A549 (cell line): Measurements from ENCODE around the gene H6PD.

Experiments
- HDAC2 ChIP-seq: fragments of 200-600 bp; sonication (generic); IDR thresholded peaks from 2 replicates; pipeline ENCODE4 v1.6.1; 2016
- POLR2A ChIP-seq: IDR thresholded peaks from 2 replicates; pipeline ENCODE4 v1.6.1; 2012; ENCODE audit warnings: mild to moderate bottlenecking, low read length
- RAD21 ChIP-seq, 2 experiments: fragments of >200 bp in 1 of 2; sonication (Bioruptor Twin) in 1 of 2; formaldehyde crosslinking in 1 of 2; IDR thresholded peaks in 1 of 2; conservative IDR thresholded peaks in 1 of 2; 2 replicates in 1 of 2; 3 replicates in 1 of 2; pipeline ENCODE4 v1.6.1; 2012 to 2018; ENCODE audit warnings: inconsistent platforms in 1 of 2
- RARB ChIP-seq: fragments of 250-450 bp; sonication (Bioruptor Pico); IDR thresholded peaks from 2 replicates; pipeline ENCODE4 v1.8.0; 2021; ENCODE audit warnings: mild to moderate bottlenecking, moderate library complexity
- RCOR1 ChIP-seq: fragments of 150-350 bp; IDR thresholded peaks from 2 replicates; pipeline ENCODE4 v1.6.1; 2014; ENCODE audit warnings: antibody characterized with exemption, low read length, low read depth
- RFX5 ChIP-seq: fragments of 450-650 bp; IDR thresholded peaks from 2 replicates; pipeline ENCODE4 v1.7.1; 2014; ENCODE audit warnings: antibody characterized with exemption, mild to moderate bottlenecking, moderate library complexity
- TF ChIP-seq, protein P1 (sequence below): fragments of >200 bp; sonication (Bioruptor Twin); formaldehyde crosslinking; IDR thresholded peaks from 3 replicates; pipeline ENCODE4 v1.5.1; 2016
- TF ChIP-seq, protein P2 (sequence below): IDR thresholded peaks from 2 replicates; pipeline ENCODE4 v1.6.1; 2012

DNA sequence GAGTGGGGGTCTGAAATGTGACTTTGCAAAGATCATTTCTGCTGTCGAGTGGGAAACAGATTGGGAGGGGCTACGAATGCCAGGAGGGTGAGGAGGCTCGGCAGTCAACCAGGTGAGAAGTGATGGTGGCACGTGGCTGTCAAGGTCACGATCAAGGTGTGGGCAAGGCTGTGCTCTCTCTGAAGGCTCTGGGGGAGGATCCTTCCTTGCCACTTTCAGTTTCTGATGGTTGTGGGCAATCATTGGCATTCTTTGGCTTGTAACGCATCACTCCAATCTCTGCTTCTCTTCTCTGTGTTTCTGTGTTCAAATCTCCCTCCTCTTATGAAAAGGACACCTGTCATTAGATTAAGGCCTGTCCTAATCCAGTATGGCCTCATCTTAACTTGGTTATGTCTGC, 52.0 kb downstream of the H6PD start:
- no peak for TF ChIP-seq HDAC2
- TF ChIP-seq, protein P1, sequence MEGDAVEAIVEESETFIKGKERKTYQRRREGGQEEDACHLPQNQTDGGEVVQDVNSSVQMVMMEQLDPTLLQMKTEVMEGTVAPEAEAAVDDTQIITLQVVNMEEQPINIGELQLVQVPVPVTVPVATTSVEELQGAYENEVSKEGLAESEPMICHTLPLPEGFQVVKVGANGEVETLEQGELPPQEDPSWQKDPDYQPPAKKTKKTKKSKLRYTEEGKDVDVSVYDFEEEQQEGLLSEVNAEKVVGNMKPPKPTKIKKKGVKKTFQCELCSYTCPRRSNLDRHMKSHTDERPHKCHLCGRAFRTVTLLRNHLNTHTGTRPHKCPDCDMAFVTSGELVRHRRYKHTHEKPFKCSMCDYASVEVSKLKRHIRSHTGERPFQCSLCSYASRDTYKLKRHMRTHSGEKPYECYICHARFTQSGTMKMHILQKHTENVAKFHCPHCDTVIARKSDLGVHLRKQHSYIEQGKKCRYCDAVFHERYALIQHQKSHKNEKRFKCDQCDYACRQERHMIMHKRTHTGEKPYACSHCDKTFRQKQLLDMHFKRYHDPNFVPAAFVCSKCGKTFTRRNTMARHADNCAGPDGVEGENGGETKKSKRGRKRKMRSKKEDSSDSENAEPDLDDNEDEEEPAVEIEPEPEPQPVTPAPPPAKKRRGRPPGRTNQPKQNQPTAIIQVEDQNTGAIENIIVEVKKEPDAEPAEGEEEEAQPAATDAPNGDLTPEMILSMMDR: no peak
- TF ChIP-seq POLR2A: no peak
- no peak for TF ChIP-seq RAD21 (conservative IDR thresholded peaks at IDR 0.05 in 1 of 2, IDR thresholded peaks at IDR 0.05 in 1 of 2)
- no peak for TF ChIP-seq RFX5
- no peak for TF ChIP-seq RCOR1
- TF ChIP-seq, protein P2, sequence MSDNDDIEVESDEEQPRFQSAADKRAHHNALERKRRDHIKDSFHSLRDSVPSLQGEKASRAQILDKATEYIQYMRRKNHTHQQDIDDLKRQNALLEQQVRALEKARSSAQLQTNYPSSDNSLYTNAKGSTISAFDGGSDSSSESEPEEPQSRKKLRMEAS: no peak
- TF ChIP-seq RARB (CRISPR knock-in tag): no peak
